Endothelial cell (in vitro differentiated cells): ENCODE measurements around the gene MAP1S. TPM values are rescaled to one million over a fixed set of nuclear protein-coding genes. Genes with fewer than 3 reads are reported as not detected.

Experiments used
- DNase-seq: peaks from one replicate; pipeline ENCODE4 v3.0.0; 2021; ENCODE audit warnings: low spot score
- H3K27ac Mint-ChIP-seq: one replicate; pipeline ENCODE4 v1.8.0; 2021; ENCODE audit warnings: mixed read lengths, inconsistent platforms; ENCODE audit not compliant: unreplicated experiment
- H3K27me3 Mint-ChIP-seq: one replicate; pipeline ENCODE4 v1.8.0; 2021; ENCODE audit warnings: mild to moderate bottlenecking, moderate library complexity, mixed read lengths, inconsistent platforms; ENCODE audit not compliant: unreplicated experiment
- H3K36me3 Mint-ChIP-seq: one replicate; pipeline ENCODE4 v1.8.0; 2021; ENCODE audit warnings: mild to moderate bottlenecking, low read depth, mixed read lengths, inconsistent platforms; ENCODE audit not compliant: unreplicated experiment
- H3K4me1 Mint-ChIP-seq: one replicate; pipeline ENCODE4 v1.8.0; 2021; ENCODE audit warnings: mild to moderate bottlenecking, mixed read lengths, inconsistent platforms; ENCODE audit not compliant: unreplicated experiment
- H3K4me3 Mint-ChIP-seq: one replicate; pipeline ENCODE4 v1.8.0; 2021; ENCODE audit warnings: mild to moderate bottlenecking, mixed read lengths, inconsistent platforms; ENCODE audit not compliant: unreplicated experiment
- H3K9me3 Mint-ChIP-seq: one replicate; pipeline ENCODE4 v1.8.0; 2021; ENCODE audit warnings: mixed read lengths, inconsistent platforms; ENCODE audit not compliant: unreplicated experiment
- CTCF ChIP-seq: fragments of 200-600 bp; sonication (generic); IDR thresholded peaks from one replicate; pipeline ENCODE4 v1.5.0; 2021; ENCODE audit warnings: antibody characterized with exemption; ENCODE audit not compliant: unreplicated experiment
- long read RNA-seq: library from polyadenylated mRNA; unstranded; transcript quantifications from one replicate; pipeline ENCODE4 v2.0.0, GENCODE V29; 2020; ENCODE audit not compliant: unreplicated experiment
- total RNA-seq: library from RNA; stranded (reverse); fragmentation: NEBNext Ultra II Directional; extraction: Animal tissue kit (Norgen Biotek cat#: 25700); gene quantifications from one replicate; pipeline ENCODE4 v1.2.1, GENCODE V29; 2021; ENCODE audit not compliant: unreplicated experiment

Gene MAP1S
- total RNA-seq = 173 TPM
- long read RNA-seq, transcript MAP1S-201 (7 exons, 3,419 nt) = major isoform, 31 of 42 reads
- long read RNA-seq, partial matches to known transcripts = 8 of 42 reads
- long read RNA-seq, other reads (novel, unspliced or antisense) = 3 of 42 reads

GRCh38 chr19:17718947-17719711, at the start of gene MAP1S:
TSS of gene MAP1S (plus strand) at chr19:17719480. CDS start at chr19:17719503, 23 bp downstream.
- H3K4me1 Mint-ChIP-seq = peaks cover 47% of the 10 kb centered on the region
- TF ChIP-seq CTCF = no peak
- peak; percentile 78 for DNase-seq
- H3K27ac Mint-ChIP-seq = peak within 1 kb of the TSS; percentile 89
- H3K36me3 Mint-ChIP-seq = peaks cover 17% of the 10 kb centered on the region
- H3K4me3 Mint-ChIP-seq = peak within 1 kb of the TSS; percentile 96
- H3K27me3 Mint-ChIP-seq = peaks cover 8% of the 10 kb centered on the region
- no peaks in the 10 kb centered on the region for H3K9me3 Mint-ChIP-seq

GRCh38 chr19:17671906-17672305, 47.4 kb upstream of the MAP1S start:
- no peak overlapping the region for H3K27ac Mint-ChIP-seq
- peak; percentile 29 for DNase-seq
- H3K4me3 Mint-ChIP-seq = no peak overlapping the region
- no peak for TF ChIP-seq CTCF
- H3K27me3 Mint-ChIP-seq = peaks cover 3% of the 10 kb centered on the region
- H3K4me1 Mint-ChIP-seq = no peaks in the 10 kb centered on the region
- no peaks in the 10 kb centered on the region for H3K36me3 Mint-ChIP-seq
- H3K9me3 Mint-ChIP-seq = no peaks in the 10 kb centered on the region

GRCh38 chr19:17673937-17674799, 45.1 kb upstream of the MAP1S start:
- TF ChIP-seq CTCF = no peak
- Mint-ChIP-seq H3K4me3 (no peak overlapping the region), H3K27me3 (peaks cover 8% of the 10 kb centered on the region)

GRCh38 chr19:17676295-17676694, 43.0 kb upstream of the MAP1S start:
- Mint-ChIP-seq H3K4me3 (no peak overlapping the region), H3K27me3 (peaks cover 11% of the 10 kb centered on the region), H3K27ac (no peak overlapping the region), H3K9me3 (no peaks in the 10 kb centered on the region), H3K36me3 (no peaks in the 10 kb centered on the region), H3K4me1 (no peaks in the 10 kb centered on the region)
- no peak for TF ChIP-seq CTCF
- DNase-seq = no peak

More at GRCh38 chr19:17673937-17674799, 45.1 kb upstream of the MAP1S start:
- Mint-ChIP-seq H3K9me3 (no peaks in the 10 kb centered on the region), H3K27ac (no peak overlapping the region), H3K36me3 (no peaks in the 10 kb centered on the region), H3K4me1 (no peaks in the 10 kb centered on the region)
- no peak for DNase-seq
